ENCODE results near the gene IARS1.

IARS1 gene

DNA sequence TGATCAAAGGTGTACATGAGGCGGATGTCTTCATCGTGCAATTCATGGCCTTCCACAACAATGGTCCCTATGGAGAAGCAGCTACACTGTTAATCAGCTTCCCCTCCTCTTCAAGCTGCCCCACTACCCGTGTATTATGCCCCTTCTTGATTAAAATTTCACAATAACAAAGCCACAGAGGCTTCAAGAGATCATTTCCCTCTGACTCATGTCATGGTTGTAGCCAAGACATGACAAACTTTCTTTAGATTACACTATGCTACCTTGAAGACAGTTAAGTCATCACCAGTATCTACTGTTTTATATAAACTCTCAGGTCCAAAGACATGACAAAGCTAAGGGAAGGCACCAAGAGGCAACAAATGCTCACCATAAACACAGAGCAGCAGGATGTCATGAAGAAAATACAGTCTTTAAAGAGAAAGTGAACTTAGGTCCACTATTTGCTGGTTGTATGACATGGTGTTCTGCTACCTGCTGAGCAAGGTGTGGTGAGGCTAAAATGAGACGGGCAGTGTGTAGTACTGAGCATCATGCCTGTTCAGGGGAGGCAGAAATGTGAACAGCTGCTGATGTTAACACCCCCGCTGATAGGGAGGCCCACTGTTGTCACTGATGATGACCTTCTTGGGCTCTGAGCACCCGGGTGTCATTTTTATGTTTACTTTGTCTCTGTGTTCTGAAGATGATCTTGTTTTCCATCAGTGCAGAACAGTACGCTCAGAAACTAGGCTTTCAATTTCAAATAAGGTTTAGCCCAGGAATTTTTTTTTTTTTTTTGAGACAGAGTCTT is 48.3 kb downstream of the IARS1 start:
- Histone ChIP-seq H3K4me1 (no peaks in the 10 kb centered on the region), H3K4me2 (no peak overlapping the region), H3K9ac (no peak overlapping the region), H3K27me3 (no peaks in the 10 kb centered on the region), H4K20me1 (peaks cover 0 to 82% (median 9%) of the 10 kb centered on the region in 11 experiments; a peak in 12 of 22 replicates), H3K36me3 (peaks cover 96 to 100% (median 100%) of the 10 kb centered on the region in 11 experiments), H3K4me3 (no peak overlapping the region), H3K27ac (no peak overlapping the region), H3K9me3 (replicated peaks in 1 of 11) (no peaks in the 10 kb centered on the region)
- TF ChIP-seq Cebpa-rat (IDR thresholded peaks at IDR 0.05) = no peak

Data from BLaER1 treated with 17β-estradiol and CSF1 and Interleukin-3, amounts not matched to agents 10 nM and 100 nM (cell line).